KMS-11 (cell line): Measurements from ENCODE around the gene KCNC2.

Experiments used
- H2AFZ ChIP-seq: fragments of 200-600 bp; sonication (generic); 2 replicates; pipeline ENCODE4 v1.6.1; 2016; ENCODE audit warnings: antibody characterized with exemption, mixed run types, low read depth
- H3K27ac ChIP-seq: fragments of 200-600 bp; sonication (generic); 2 replicates; pipeline ENCODE4 v1.6.1; 2016; ENCODE audit warnings: mild to moderate bottlenecking, mixed run types
- H3K27me3 ChIP-seq: fragments of 200-600 bp; sonication (generic); 2 replicates; pipeline ENCODE4 v1.6.1; 2017; ENCODE audit warnings: mild to moderate bottlenecking, low read depth, mixed run types, moderate library complexity; ENCODE audit not compliant: insufficient read depth
- H3K36me3 ChIP-seq: fragments of 200-600 bp; sonication (generic); 2 replicates; pipeline ENCODE4 v1.6.1; 2017; ENCODE audit warnings: mild to moderate bottlenecking, mixed run types; ENCODE audit not compliant: insufficient read depth
- H3K4me1 ChIP-seq: fragments of 200-600 bp; sonication (generic); 2 replicates; pipeline ENCODE4 v1.6.1; 2016; ENCODE audit warnings: mild to moderate bottlenecking, low read depth, mixed run types; ENCODE audit not compliant: poor library complexity, severe bottlenecking
- H3K4me2 ChIP-seq: fragments of 200-600 bp; sonication (generic); 2 replicates; pipeline ENCODE4 v1.7.0; 2016; ENCODE audit warnings: mild to moderate bottlenecking, mixed run types
- H3K4me3 ChIP-seq: fragments of 200-600 bp; sonication (generic); IDR thresholded peaks from 2 replicates; pipeline ENCODE4 v1.6.1; 2017; ENCODE audit warnings: low read depth, low read length, mixed read lengths; ENCODE audit not compliant: insufficient read depth
- H3K79me2 ChIP-seq: fragments of 200-600 bp; sonication (generic); 2 replicates; pipeline ENCODE4 v1.6.1; 2016; ENCODE audit warnings: low read depth, mixed run types; ENCODE audit not compliant: insufficient read depth
- H3K9ac ChIP-seq: fragments of 200-600 bp; sonication (generic); 2 replicates; pipeline ENCODE4 v1.6.1; 2016; ENCODE audit warnings: mild to moderate bottlenecking, mixed run types
- H4K20me1 ChIP-seq: fragments of 200-600 bp; sonication (generic); 2 replicates; pipeline ENCODE4 v1.6.1; 2016; ENCODE audit warnings: mild to moderate bottlenecking, mixed run types; ENCODE audit not compliant: insufficient read depth
- CTCF ChIP-seq: fragments of 200-600 bp; sonication (generic); conservative IDR thresholded peaks from 2 replicates; pipeline ENCODE4 v1.6.1; 2017; ENCODE audit warnings: low read depth, mild to moderate bottlenecking, antibody characterized with exemption, low read length, moderate library complexity, mixed read lengths

Gene KCNC2

GRCh38 chr12:75139196-75139595 lies 70.4 kb downstream of the KCNC2 start:
- no peak overlapping the region for H3K4me2 ChIP-seq
- no peaks in the 10 kb centered on the region for H3K36me3 ChIP-seq
- TF ChIP-seq CTCF = no peak
- H3K27ac ChIP-seq = no peak overlapping the region
- no peak overlapping the region for H3K9ac ChIP-seq
- H4K20me1 ChIP-seq = no peaks in the 10 kb centered on the region
- no peaks in the 10 kb centered on the region for H3K4me1 ChIP-seq
- no peak overlapping the region for H2AFZ ChIP-seq
- no peak overlapping the region for H3K4me3 ChIP-seq
- H3K27me3 ChIP-seq = no peaks in the 10 kb centered on the region
- H3K79me2 ChIP-seq = no peaks in the 10 kb centered on the region

- H3K4me1 ChIP-seq = no peaks in the 10 kb centered on the region
- H3K4me2 ChIP-seq = no peak overlapping the region
- no peak overlapping the region for H3K27ac ChIP-seq
- H3K36me3 ChIP-seq = no peaks in the 10 kb centered on the region
- H3K9ac ChIP-seq = no peak overlapping the region
- H3K79me2 ChIP-seq = no peaks in the 10 kb centered on the region
- no peak overlapping the region for H3K4me3 ChIP-seq
- TF ChIP-seq CTCF = no peak
- H3K27me3 ChIP-seq = no peaks in the 10 kb centered on the region
- no peak overlapping the region for H2AFZ ChIP-seq
- H4K20me1 ChIP-seq = no peaks in the 10 kb centered on the region
Observed at GRCh38 chr12:75137896-75138295, 71.7 kb downstream of the KCNC2 start.

GRCh38 chr12:75135026-75135425 lies 74.6 kb downstream of the KCNC2 start:
- no peak for TF ChIP-seq CTCF
- no peaks in the 10 kb centered on the region for H3K36me3 ChIP-seq
- H3K4me2 ChIP-seq = no peak overlapping the region
- no peak overlapping the region for H2AFZ ChIP-seq
- H3K4me1 ChIP-seq = no peaks in the 10 kb centered on the region
- no peaks in the 10 kb centered on the region for H3K79me2 ChIP-seq
- no peaks in the 10 kb centered on the region for H4K20me1 ChIP-seq
- H3K4me3 ChIP-seq = no peak overlapping the region
- H3K9ac ChIP-seq = no peak overlapping the region
- H3K27ac ChIP-seq = no peak overlapping the region
- H3K27me3 ChIP-seq = no peaks in the 10 kb centered on the region

- H3K36me3 ChIP-seq = no peaks in the 10 kb centered on the region
- H3K27ac ChIP-seq = no peak overlapping the region
- no peak for TF ChIP-seq CTCF
- H3K4me2 ChIP-seq = no peak overlapping the region
- H3K4me3 ChIP-seq = no peak overlapping the region
- no peaks in the 10 kb centered on the region for H3K79me2 ChIP-seq
- H2AFZ ChIP-seq = no peak overlapping the region
- H4K20me1 ChIP-seq = no peaks in the 10 kb centered on the region
- H3K9ac ChIP-seq = no peak overlapping the region
- H3K4me1 ChIP-seq = no peaks in the 10 kb centered on the region
- no peaks in the 10 kb centered on the region for H3K27me3 ChIP-seq
Observed at GRCh38 chr12:75130811-75131210, 78.8 kb downstream of the KCNC2 start.

GRCh38 chr12:75129275-75129674 lies 80.4 kb downstream of the KCNC2 start:
- no peak for TF ChIP-seq CTCF
- H3K9ac ChIP-seq = no peak overlapping the region
- no peaks in the 10 kb centered on the region for H3K27me3 ChIP-seq
- H3K4me1 ChIP-seq = no peaks in the 10 kb centered on the region
- no peaks in the 10 kb centered on the region for H4K20me1 ChIP-seq
- H3K27ac ChIP-seq = no peak overlapping the region
- H3K4me2 ChIP-seq = no peak overlapping the region
- no peak overlapping the region for H3K4me3 ChIP-seq
- H3K79me2 ChIP-seq = no peaks in the 10 kb centered on the region
- H2AFZ ChIP-seq = no peak overlapping the region
- no peaks in the 10 kb centered on the region for H3K36me3 ChIP-seq
